Measurements from ENCODE around the gene OSBPL1A. TPM values are rescaled to one million over a fixed set of nuclear protein-coding genes. Genes with fewer than 3 reads are reported as not detected.

The OSBPL1A gene
- total and polyA plus RNA-seq, 10 of the 15 experiments (the other 5 are each of a cell fraction or from before 2014, with no cell fraction given) = 0.02 to 0.83 (median 0.11) TPM; not detected in 6

DNA sequence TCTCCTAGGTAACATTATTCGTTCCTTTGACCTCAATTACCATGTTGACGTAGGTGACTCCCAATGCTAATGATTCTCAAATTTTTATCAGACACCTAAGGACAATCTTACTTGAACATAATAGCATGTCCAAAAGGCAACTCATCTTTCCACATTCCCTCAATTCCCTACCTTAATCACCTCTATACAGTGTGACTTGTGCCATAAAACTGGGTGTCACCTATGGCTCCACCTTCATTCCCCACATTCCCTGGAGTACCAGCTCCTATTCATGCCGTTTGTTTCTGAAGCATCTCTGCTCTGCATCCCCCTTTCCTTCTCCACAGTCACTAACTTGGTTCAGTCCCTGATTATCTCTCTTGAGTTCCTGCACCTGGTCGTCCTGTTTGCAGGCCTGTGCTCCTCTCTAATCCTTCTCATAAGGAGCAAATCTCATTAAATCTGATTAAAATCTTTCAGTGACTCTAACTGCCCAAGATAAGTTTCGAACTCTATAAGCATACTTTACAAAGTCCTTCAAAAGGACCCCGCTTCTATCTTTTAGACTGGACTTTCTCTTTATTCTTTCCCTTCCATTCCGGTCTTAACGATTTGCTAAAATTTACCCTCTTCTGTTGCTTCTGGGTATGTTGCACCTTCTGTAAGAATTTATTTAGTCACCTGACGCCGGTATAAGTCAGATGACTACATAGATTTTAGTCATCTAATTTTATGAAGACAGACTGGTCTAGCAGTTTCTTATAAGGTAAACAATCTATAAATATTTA, 128.7 kb downstream of the OSBPL1A start (continued):
- TF ChIP-seq FOS (IDR thresholded peaks at IDR 0.05; ENCODE audit: borderline replicate concordance, extremely low read depth, insufficient read length) (no peak), PRDM15 (CRISPR knock-in tag; IDR thresholded peaks at IDR 0.05) (no peak), CEBPB (IDR thresholded peaks at IDR 0.05; ENCODE audit: borderline replicate concordance in 1 of 2, low read depth in 2 of 2, low read length in 2 of 2) (no peak), POLR2A (IDR thresholded peaks at IDR 0.05; ENCODE audit: low read depth, low read length) (no peak), ZBTB40 (IDR thresholded peaks at IDR 0.05; ENCODE audit: borderline replicate concordance) (no peak), RELA (IDR thresholded peaks at IDR 0.05; ENCODE audit: borderline replicate concordance, partially characterized antibody) (no peak)
